Gastrocnemius medialis (tissue), 4 donors: ENCODE results near the gene CDH23.

Source experiments
- CTCF ChIP-seq, 5 experiments: fragments of 450-650 bp in 3 of 5; fragments of 200-600 bp in 2 of 5; sonication (generic) in 2 of 5; IDR thresholded peaks in 4 of 5; conservative IDR thresholded peaks in 1 of 5; 1 replicate in 4 of 5; 2 replicates in 1 of 5; pipeline ENCODE4 v1.5.1; 2016 to 2019; ENCODE audit warnings: antibody characterized with exemption in 5 of 5, mild to moderate bottlenecking in 3 of 5, moderate library complexity in 3 of 5
- POLR2A ChIP-seq, 2 donors: fragments of 450-650 bp; IDR thresholded peaks; one replicate each; pipeline ENCODE4 v1.6.1; 2017; ENCODE audit warnings: antibody characterized with exemption in 2 of 2, mild to moderate bottlenecking in 2 of 2, moderate library complexity in 2 of 2

GRCh38 chr10:71694567-71694968 is 297.8 kb downstream of the CDH23 start:
- TF ChIP-seq CTCF (IDR thresholded peaks at IDR 0.05 in 4 of 5, conservative IDR thresholded peaks at IDR 0.05 in 1 of 5) (no peak), POLR2A (IDR thresholded peaks at IDR 0.05) (no peak)
